H1 (cell line): ENCODE results near the gene FSTL4. TPM values are rescaled to one million over a fixed set of nuclear protein-coding genes. Genes with fewer than 3 reads are reported as not detected.

Experiments
- CTCF ChIA-PET: fragments of 300-600 bp; sonication (Branson Sonifier 250); formaldehyde crosslinking; loops from one replicate; lab custom pipeline; 2021; ENCODE audit not compliant: partially characterized antibody; lab: Charles Lee
- POLR2A ChIA-PET: fragments of 300-600 bp; sonication (Branson Sonifier 250); formaldehyde crosslinking; loops from one replicate; lab custom pipeline; 2021; ENCODE audit warnings: inconsistent platforms; ENCODE audit not compliant: partially characterized antibody; lab: Charles Lee
- DNase-seq, 2 experiments: peaks; one replicate each; pipeline versions ENCODE4 v3.0.0 to v3.0.0-alpha.2; 2010 to 2022; ENCODE audit warnings: low spot score in 2 of 2, low read depth in 1 of 2, mixed read lengths in 1 of 2
- FAIRE-seq: peaks from 2 replicates; lab custom pipeline; 2011; peaks lifted over from hg19 to GRCh38; lab: Jason Lieb, UNC
- H2AFZ ChIP-seq: 2 replicates; pipeline ENCODE4 v1.8.1; 2012; ENCODE audit warnings: low read length, inconsistent platforms
- H2AK5ac ChIP-seq: 2 replicates; pipeline ENCODE4 v1.6.1; 2013; ENCODE audit warnings: low read depth, low read length
- H2BK120ac ChIP-seq: replicated peaks from 2 replicates; pipeline ENCODE3; 2013; ENCODE audit warnings: low read depth, low read length, inconsistent platforms
- H2BK12ac ChIP-seq: 2 replicates; pipeline ENCODE4 v1.6.1; 2013; ENCODE audit warnings: low read depth, low read length
- H2BK15ac ChIP-seq: 2 replicates; pipeline ENCODE4 v1.6.1; 2013; ENCODE audit warnings: low read length
- H2BK20ac ChIP-seq: 2 replicates; pipeline ENCODE4 v1.6.1; 2013; ENCODE audit warnings: low read length
- H2BK5ac ChIP-seq: 2 replicates; pipeline ENCODE4 v1.6.1; 2013; ENCODE audit warnings: low read depth, low read length
- H3K14ac ChIP-seq: 2 replicates; pipeline ENCODE4 v1.6.1; 2013; ENCODE audit warnings: inconsistent platforms; ENCODE audit not compliant: insufficient read length
- H3K18ac ChIP-seq: 2 replicates; pipeline ENCODE4 v1.6.1; 2013; ENCODE audit warnings: low read length; ENCODE audit errors: extremely low read depth
- H3K23ac ChIP-seq: 2 replicates; pipeline ENCODE4 v1.6.1; 2013; ENCODE audit warnings: inconsistent platforms; ENCODE audit not compliant: insufficient read length
- H3K23me2 ChIP-seq: 2 replicates; pipeline ENCODE4 v1.6.1; 2013; ENCODE audit warnings: low read depth, low read length
- H3K27ac ChIP-seq: 2 replicates; pipeline ENCODE4 v1.6.1; 2011; ENCODE audit warnings: low read depth, low read length, inconsistent platforms
- H3K27me3 ChIP-seq, 4 experiments: replicated peaks in 1 of 4; 1 replicate in 1 of 4; 2 replicates in 3 of 4; pipeline versions ENCODE4 v1.6.1 to v1.8.1; 2011 to 2013; ENCODE audit warnings: low read length in 3 of 4, mild to moderate bottlenecking in 3 of 4, inconsistent platforms in 2 of 4, mixed read lengths in 2 of 4, moderate library complexity in 1 of 4; ENCODE audit not compliant: control insufficient read depth in 3 of 4, insufficient read depth in 3 of 4; ENCODE audit errors: extremely low read depth in 1 of 4
- H3K36me3 ChIP-seq, 4 experiments: 2 replicates each; pipeline versions ENCODE4 v1.6.1 to v1.8.1; 2011 to 2013; ENCODE audit warnings: mild to moderate bottlenecking in 4 of 4, low read length in 3 of 4, moderate library complexity in 2 of 4, control low read depth in 1 of 4, inconsistent platforms in 1 of 4; ENCODE audit not compliant: insufficient read depth in 4 of 4, control insufficient read depth in 2 of 4
- H3K4ac ChIP-seq: replicated peaks from 2 replicates; pipeline ENCODE3; 2013; ENCODE audit warnings: low read length, low read depth, mixed read lengths, inconsistent platforms; ENCODE audit not compliant: insufficient read length
- H3K4me1 ChIP-seq, 4 experiments: replicated peaks in 1 of 4; 1 replicate in 1 of 4; 2 replicates in 3 of 4; pipeline versions ENCODE4 v1.6.1 to v1.8.1; 2011 to 2013; ENCODE audit warnings: low read length in 3 of 4, inconsistent platforms in 2 of 4, mixed read lengths in 1 of 4; ENCODE audit not compliant: insufficient read depth in 4 of 4, control insufficient read depth in 3 of 4
- H3K4me2 ChIP-seq, 2 experiments: 2 replicates each; pipeline versions ENCODE4 v1.6.1 to v1.8.1; 2011 to 2013; ENCODE audit warnings: low read depth in 2 of 2, low read length in 2 of 2, control low read depth in 1 of 2, inconsistent platforms in 1 of 2, mild to moderate bottlenecking in 1 of 2; ENCODE audit not compliant: insufficient read depth in 1 of 2
- H3K4me3 ChIP-seq, 4 experiments: fragments of 200-600, 300-600 bp in 1 of 4; sonication (generic), shearing (Covaris generic), sonication (Bioruptor Twin) in 1 of 4; 2 replicates each; pipeline versions ENCODE4 v1.5.1 to v1.8.1; 2011 to 2016; ENCODE audit warnings: low read length in 4 of 4, low read depth in 3 of 4, control low read depth in 2 of 4, inconsistent platforms in 2 of 4, mild to moderate bottlenecking in 2 of 4, mixed read lengths in 1 of 4, moderate library complexity in 1 of 4; ENCODE audit not compliant: insufficient read depth in 2 of 4; ENCODE audit errors: extremely low read depth in 1 of 4
- H3K56ac ChIP-seq: replicated peaks from 2 replicates; pipeline ENCODE3; 2013; ENCODE audit warnings: low read depth, mild to moderate bottlenecking, mixed read lengths, low read length, inconsistent platforms; ENCODE audit not compliant: insufficient read length
- H3K79me1 ChIP-seq: 2 replicates; pipeline ENCODE4 v1.6.1; 2013; ENCODE audit warnings: low read depth, low read length, control low read depth
- H3K79me2 ChIP-seq, 2 experiments: 2 replicates each; pipeline versions ENCODE4 v1.6.1 to v1.8.1; 2012 to 2013; ENCODE audit warnings: low read length in 2 of 2, mild to moderate bottlenecking in 2 of 2, inconsistent platforms in 1 of 2; ENCODE audit not compliant: insufficient read depth in 2 of 2, control insufficient read depth in 1 of 2
- H3K9ac ChIP-seq, 4 experiments: replicated peaks in 1 of 4; 1 replicate in 1 of 4; 2 replicates in 3 of 4; pipeline versions ENCODE4 v1.6.1 to v1.8.1; 2011 to 2013; ENCODE audit warnings: low read depth in 3 of 4, low read length in 3 of 4, control low read depth in 2 of 4, mild to moderate bottlenecking in 2 of 4, moderate library complexity in 2 of 4, inconsistent platforms in 1 of 4; ENCODE audit errors: extremely low read depth in 1 of 4
- H3K9me3 ChIP-seq, 2 experiments: 2 replicates each; pipeline versions ENCODE4 v1.6.1 to v1.8.1; 2012 to 2013; ENCODE audit warnings: mild to moderate bottlenecking in 2 of 2, moderate library complexity in 2 of 2, control low read depth in 1 of 2, inconsistent platforms in 1 of 2, low read depth in 1 of 2, low read length in 1 of 2, mixed read lengths in 1 of 2; ENCODE audit not compliant: insufficient read depth in 2 of 2
- H4K20me1 ChIP-seq, 2 experiments: replicated peaks in 1 of 2; 2 replicates each; pipeline versions ENCODE3 to v1.8.1; 2011 to 2013; ENCODE audit warnings: inconsistent platforms in 2 of 2, low read length in 2 of 2, mild to moderate bottlenecking in 1 of 2; ENCODE audit not compliant: insufficient read depth in 2 of 2, control insufficient read depth in 1 of 2
- H4K5ac ChIP-seq: 2 replicates; pipeline ENCODE4 v1.6.1; 2013; ENCODE audit warnings: low read length, low read depth, mixed read lengths, inconsistent platforms; ENCODE audit not compliant: insufficient read length
- H4K8ac ChIP-seq: 2 replicates; pipeline ENCODE4 v1.8.0; 2013; ENCODE audit warnings: mild to moderate bottlenecking, moderate library complexity, low read length, inconsistent platforms; ENCODE audit not compliant: insufficient read depth; ENCODE audit errors: extremely low read depth
- H4K91ac ChIP-seq: replicated peaks from 2 replicates; pipeline ENCODE3; 2013; ENCODE audit warnings: low read length, mixed read lengths, inconsistent platforms; ENCODE audit not compliant: insufficient read length
- CHD2 ChIP-seq: IDR thresholded peaks from 2 replicates; pipeline ENCODE4 v1.6.1; 2012; ENCODE audit warnings: low read length, improper control_type of control experiment
- WGBS, 2 experiments: shearing (Covaris generic) in 1 of 2; methylation state at CpG; one replicate each; pipeline versions ENCODE4 v1.1.6 to v1.1.7; 2013 to 2015; ENCODE audit warnings: low lambda C conversion rate in 2 of 2, mixed read lengths in 2 of 2, inconsistent platforms in 1 of 2, low coverage in 1 of 2, missing lambda C conversion rate in 1 of 2; ENCODE audit not compliant: insufficient replicate concordance in 2 of 2, insufficient coverage in 1 of 2, insufficient read length in 1 of 2; ENCODE audit errors: extremely low coverage in 1 of 2, missing lambda C conversion rate in 1 of 2; 5-methylcytosine and 5-hydroxymethylcytosine counted together
- polyA plus RNA-seq, 7 experiments: library from polyadenylated mRNA; depleted of rRNA in 3 of 7; stranded (reverse) in 5 of 7; unstranded in 2 of 7; fragments of >200 nt in 5 of 7; fragments of 200-250 nt in 2 of 7; gene quantifications; 1 replicate in 5 of 7; 2 replicates in 1 of 7; 4 replicates in 1 of 7; pipeline versions ENCODE4 v1.2.1 to v1.2.3, GENCODE V29; 2011 to 2013; ENCODE audit warnings: missing spikeins in 2 of 7, mixed read lengths in 2 of 7
- total RNA-seq: library from RNA; stranded (reverse); fragmentation: NEBNext Ultra II Directional; extraction: Animal tissue kit (Norgen Biotek cat#: 25700); gene quantifications from 2 replicates; pipeline ENCODE4 v1.2.1, GENCODE V29; 2021

Gene FSTL4
- total and polyA plus RNA-seq, 2 of the 8 experiments (the other 6 are each of a cell fraction or from before 2014, with no cell fraction given), result 3.1 to 4.1 TPM

- H3K27ac ChIP-seq, result no peak overlapping the region
- no peak overlapping the region for H3K23ac ChIP-seq
- no peak overlapping the region for H3K14ac ChIP-seq
- no peak overlapping the region for H2AFZ ChIP-seq
- DNase-seq (no peak), FAIRE-seq (no peak)
- H3K4me2 ChIP-seq, result no peak overlapping the region
- no peaks in the 10 kb centered on the region for H3K23me2 ChIP-seq
- 77% methylated on average over 7 of the region's 7 CpGs; no CpG with 5 or more reads in 1 of the 2 experiments for WGBS, 2 experiments
- H2AK5ac ChIP-seq, result no peak overlapping the region
- no peak overlapping the region for H2BK20ac ChIP-seq
- H4K5ac ChIP-seq, result no peak overlapping the region
- POLR2A ChIA-PET, result no interaction called here
- H3K4ac ChIP-seq, result no peak overlapping the region
- H2BK120ac ChIP-seq, result no peak overlapping the region
- no peak overlapping the region for H3K18ac ChIP-seq
- H3K36me3 ChIP-seq, result no peaks in the 10 kb centered on the region
- TF ChIP-seq CHD2, result no peak
- CTCF ChIA-PET, result interaction anchor here (0.5 to 11.3 kb wide), 30 partner anchors 9 to 485 kb away, joined by 3 to 218 read pairs (median 4); no protein-coding TSS in a partner anchor
- H3K9ac ChIP-seq, result no peak overlapping the region
- H3K9me3 ChIP-seq, result no peaks in the 10 kb centered on the region
- H3K27me3 ChIP-seq, result no peaks in the 10 kb centered on the region
- no peaks in the 10 kb centered on the region for H3K79me1 ChIP-seq
- H3K56ac ChIP-seq, result no peak overlapping the region
- no peaks in the 10 kb centered on the region for H4K20me1 ChIP-seq
- no peak overlapping the region for H4K8ac ChIP-seq
- no peak overlapping the region for H4K91ac ChIP-seq
- peaks cover 0 to 5% (median 2%) of the 10 kb centered on the region in 4 experiments; a peak in 2 of 7 replicates for H3K4me1 ChIP-seq
- no peak overlapping the region for H2BK12ac ChIP-seq
- H2BK15ac ChIP-seq, result no peak overlapping the region
- no peak overlapping the region for H2BK5ac ChIP-seq
- no peaks in the 10 kb centered on the region for H3K79me2 ChIP-seq
- H3K4me3 ChIP-seq, result no peak overlapping the region
These were observed 152.7 kb downstream of the FSTL4 start for GRCh38 chr5:133459474-133460160.
